ENCODE measurements around the gene GRID2.

DNA sequence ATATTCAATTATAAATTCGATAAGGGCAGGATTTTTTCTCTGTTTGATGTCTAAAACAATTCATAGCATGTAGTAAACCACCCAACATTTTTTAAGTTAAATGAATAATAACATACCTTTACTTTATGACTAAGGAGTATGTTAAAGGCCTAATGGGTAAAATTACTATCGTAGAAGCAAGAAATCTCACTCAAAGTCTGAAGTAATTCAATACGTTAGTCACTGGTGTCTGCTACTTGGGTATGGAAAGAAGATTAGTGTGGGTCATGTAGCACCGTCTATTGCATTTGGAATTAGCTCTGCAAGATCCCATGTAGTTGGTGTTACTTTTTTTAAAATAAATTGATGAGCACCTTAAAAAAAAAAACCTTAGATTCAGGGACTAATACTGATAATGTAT is 374.5 kb downstream of the GRID2 start:
- TF ChIP-seq POLR2AphosphoS5 (IDR thresholded peaks at IDR 0.05; ENCODE audit: low read depth, low read length) (no peak), EZH2phosphoT487 (IDR thresholded peaks at IDR 0.05; ENCODE audit: borderline replicate concordance, low read depth) (no peak), GABPA (IDR thresholded peaks at IDR 0.05; ENCODE audit: low read depth) (no peak), TAF1 (IDR thresholded peaks at IDR 0.05; ENCODE audit: borderline replicate concordance, low read depth, low read length) (no peak), ELF1 (IDR thresholded peaks at IDR 0.05) (no peak), RCOR1 (IDR thresholded peaks at IDR 0.05; ENCODE audit: low read length) (no peak), YY1 (IDR thresholded peaks at IDR 0.05; ENCODE audit: low read depth) (no peak), EP300 (IDR thresholded peaks at IDR 0.05; ENCODE audit: borderline replicate concordance in 1 of 2, low read depth in 1 of 2, low read length in 1 of 2) (no peak), RAD21 (IDR thresholded peaks at IDR 0.05; ENCODE audit: low read length) (no peak), SIN3A (IDR thresholded peaks at IDR 0.05; ENCODE audit: borderline replicate concordance, low read depth, low read length) (no peak)
- TF ChIP-seq, protein P1, sequence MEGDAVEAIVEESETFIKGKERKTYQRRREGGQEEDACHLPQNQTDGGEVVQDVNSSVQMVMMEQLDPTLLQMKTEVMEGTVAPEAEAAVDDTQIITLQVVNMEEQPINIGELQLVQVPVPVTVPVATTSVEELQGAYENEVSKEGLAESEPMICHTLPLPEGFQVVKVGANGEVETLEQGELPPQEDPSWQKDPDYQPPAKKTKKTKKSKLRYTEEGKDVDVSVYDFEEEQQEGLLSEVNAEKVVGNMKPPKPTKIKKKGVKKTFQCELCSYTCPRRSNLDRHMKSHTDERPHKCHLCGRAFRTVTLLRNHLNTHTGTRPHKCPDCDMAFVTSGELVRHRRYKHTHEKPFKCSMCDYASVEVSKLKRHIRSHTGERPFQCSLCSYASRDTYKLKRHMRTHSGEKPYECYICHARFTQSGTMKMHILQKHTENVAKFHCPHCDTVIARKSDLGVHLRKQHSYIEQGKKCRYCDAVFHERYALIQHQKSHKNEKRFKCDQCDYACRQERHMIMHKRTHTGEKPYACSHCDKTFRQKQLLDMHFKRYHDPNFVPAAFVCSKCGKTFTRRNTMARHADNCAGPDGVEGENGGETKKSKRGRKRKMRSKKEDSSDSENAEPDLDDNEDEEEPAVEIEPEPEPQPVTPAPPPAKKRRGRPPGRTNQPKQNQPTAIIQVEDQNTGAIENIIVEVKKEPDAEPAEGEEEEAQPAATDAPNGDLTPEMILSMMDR (IDR thresholded peaks at IDR 0.05), result no peak
- TF ChIP-seq, protein P2, sequence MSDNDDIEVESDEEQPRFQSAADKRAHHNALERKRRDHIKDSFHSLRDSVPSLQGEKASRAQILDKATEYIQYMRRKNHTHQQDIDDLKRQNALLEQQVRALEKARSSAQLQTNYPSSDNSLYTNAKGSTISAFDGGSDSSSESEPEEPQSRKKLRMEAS (IDR thresholded peaks at IDR 0.05; ENCODE audit: low read depth), result no peak

All from SK-N-SH (cell line).